Measurements from ENCODE around the gene SCNN1A.

The SCNN1A gene

DNA sequence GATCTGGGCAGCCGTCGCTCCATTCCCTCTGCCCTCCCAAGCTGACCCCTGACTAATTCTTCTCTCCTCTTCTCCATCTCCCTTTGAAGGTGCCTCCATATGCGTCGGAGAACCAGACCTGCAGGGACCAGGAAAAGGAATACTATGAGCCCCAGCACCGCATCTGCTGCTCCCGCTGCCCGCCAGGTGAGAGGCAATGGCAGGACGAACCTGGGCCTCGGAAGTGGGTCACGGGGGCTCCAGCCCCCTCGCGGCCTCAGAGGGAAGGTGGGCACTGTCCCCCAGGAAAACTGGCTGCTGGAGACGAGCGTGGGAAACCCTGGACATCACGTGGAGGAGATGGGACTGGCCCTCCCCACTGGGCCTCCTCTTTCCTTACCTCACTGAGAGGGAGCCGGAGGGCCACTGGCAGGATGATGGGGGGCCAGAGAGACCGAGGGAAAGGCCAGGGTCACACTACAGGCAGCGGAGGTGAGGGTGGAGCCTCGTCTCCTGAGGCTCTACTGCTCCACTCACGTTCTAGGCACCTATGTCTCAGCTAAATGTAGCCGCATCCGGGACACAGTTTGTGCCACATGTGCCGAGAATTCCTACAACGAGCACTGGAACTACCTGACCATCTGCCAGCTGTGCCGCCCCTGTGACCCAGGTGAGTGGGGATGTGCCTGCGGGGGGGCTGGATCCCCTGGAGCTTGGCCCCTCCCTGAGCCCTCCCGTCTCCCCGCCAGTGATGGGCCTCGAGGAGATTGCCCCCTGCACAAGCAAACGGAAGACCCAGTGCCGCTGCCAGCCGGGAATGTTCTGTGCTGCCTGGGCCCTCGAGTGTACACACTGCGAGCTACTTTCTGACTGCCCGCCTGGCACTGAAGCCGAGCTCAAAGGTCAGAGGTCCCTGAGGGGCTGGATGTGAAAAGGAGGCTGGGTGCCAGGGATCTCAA lies 9.4 kb upstream of the SCNN1A start:
- DNase-seq (ENCODE audit: low spot score), result no peak

DNA sequence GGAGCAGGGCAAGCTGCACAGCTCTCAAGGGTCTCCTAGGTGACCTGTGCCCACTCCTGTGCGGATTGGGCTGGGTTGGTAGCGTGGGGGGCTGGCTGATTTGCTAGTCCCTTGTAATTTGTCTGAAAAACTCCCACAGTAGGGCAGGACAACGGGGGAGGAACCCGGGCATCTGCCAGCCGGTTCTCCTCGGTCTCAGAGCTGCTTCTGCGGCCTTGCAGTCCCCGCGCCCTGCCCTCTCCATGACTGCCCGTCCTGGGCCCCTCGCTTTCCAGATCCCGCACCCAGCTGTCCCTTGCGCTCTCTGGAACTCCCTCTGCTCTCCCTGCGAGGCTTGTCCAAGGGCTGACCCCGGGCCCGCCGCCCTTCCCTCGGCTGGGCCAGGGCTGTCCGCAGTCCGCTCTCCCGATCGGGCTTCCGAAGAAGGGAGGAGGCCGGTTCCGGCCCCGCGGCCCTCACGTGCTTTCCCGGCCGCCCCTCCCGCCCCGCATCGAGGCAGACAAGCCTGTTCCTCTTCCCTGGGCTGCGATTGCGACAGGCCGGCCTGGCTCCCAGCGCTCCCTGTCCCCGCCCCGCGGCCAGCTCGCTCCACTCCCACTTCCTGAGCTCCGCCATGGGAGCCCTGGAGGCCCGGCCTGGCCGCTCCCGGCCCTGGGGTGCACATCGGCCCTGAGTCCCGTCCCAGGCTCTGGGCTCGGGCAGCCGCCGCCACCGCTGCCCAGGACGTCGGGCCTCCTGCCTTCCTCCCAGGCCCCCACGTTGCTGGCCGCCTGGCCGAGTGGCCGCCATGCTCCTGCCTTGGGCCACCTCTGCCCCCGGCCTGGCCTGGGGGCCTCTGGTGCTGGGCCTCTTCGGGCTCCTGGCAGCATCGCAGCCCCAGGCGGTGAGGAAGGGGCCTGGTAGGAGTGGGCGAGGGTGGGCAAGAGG lies 8.5 kb upstream of the SCNN1A start, which contains the start of gene LTBR:
TSS of gene LTBR (plus strand) at position 591 of the 927 bp plus-strand sequence. CDS start at position 788, 197 bp downstream.
- no peak for DNase-seq (ENCODE audit: low spot score)

DNA sequence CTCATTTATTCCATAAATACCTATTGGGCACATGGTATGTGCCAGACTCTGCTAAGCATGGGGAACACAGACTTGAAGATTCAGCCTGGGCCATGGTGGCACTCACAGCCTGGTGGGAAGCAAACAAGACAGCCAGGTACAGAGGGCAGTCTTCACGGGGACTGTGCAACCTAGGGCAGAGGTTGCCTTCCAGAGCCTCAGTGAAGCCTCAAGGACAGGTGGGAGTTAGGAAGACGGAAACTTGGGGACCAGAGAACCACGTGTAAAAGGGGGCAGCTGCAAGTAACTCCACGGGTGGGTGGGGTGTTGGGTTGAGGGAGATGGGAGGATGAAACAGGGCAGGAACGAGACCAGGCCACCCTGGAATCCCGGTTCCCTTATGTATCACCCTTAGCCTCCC lies 7.6 kb upstream of the SCNN1A start:
- no peak for DNase-seq (ENCODE audit: low spot score)

DNA sequence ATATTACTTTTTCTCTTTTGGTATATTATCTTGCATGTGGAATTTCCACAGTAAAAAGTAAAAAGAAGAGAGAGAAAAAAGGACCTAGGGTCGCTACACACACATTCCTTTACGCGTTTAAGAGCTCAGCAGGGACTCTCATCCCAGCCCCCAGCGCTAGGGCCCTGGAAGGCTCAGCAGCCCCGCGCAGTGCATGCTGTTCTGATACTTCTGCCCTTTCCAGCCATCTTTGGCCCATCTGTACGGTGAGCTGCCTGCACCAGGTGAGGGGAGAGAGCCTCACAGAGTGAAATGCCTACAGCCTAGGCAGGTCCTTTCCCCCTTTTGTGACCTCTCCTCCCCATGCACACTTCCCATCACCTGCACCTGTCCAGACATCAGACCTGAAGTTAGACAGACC lies 7.0 kb upstream of the SCNN1A start:
- DNase-seq (ENCODE audit: low spot score), result no peak

GRCh38 chr12:6380141-6381121 lies 5.1 kb upstream of the SCNN1A start:
- no peak for DNase-seq (ENCODE audit: low spot score)

DNA sequence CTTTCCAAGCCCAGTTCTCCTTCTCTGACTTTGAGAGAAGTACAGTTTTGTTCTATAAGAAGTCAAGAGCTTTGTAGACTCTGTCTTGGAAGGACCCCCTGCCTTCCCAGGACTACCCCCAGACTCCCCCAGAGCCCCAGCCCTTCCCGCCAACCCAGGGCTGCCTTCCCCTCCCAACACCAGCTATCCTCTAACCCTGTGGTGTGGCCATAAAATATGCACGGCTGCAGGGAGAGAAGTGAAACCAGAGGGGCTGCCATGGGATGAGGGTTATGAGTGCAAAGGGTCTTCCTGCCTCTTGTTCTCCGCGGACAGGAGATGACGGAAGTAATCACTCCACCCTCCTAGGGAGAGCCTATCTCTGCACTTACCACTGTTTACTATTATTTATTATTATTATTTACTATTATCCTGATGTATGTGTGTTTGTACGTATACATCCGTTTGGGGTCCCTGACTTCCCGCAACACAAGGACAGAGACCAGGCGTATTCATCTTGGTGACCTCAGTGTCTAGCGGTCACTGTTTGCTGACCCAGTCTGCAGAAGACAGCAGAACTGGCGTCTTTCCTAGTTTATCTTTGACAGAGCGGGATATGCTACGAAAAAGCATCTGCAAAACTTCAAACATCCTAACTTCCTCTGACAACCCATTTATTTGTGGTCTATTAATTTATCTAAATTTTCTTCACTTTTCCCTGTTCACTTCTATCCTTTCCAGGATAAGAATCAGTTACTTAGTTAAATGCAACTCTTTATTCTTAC lies 3.5 kb upstream of the SCNN1A start:
- DNase-seq (ENCODE audit: low spot score), result no peak

- no peak for DNase-seq (ENCODE audit: low spot score)
These were observed 2.3 kb upstream of the SCNN1A start for GRCh38 chr12:6377667-6377994.

DNA sequence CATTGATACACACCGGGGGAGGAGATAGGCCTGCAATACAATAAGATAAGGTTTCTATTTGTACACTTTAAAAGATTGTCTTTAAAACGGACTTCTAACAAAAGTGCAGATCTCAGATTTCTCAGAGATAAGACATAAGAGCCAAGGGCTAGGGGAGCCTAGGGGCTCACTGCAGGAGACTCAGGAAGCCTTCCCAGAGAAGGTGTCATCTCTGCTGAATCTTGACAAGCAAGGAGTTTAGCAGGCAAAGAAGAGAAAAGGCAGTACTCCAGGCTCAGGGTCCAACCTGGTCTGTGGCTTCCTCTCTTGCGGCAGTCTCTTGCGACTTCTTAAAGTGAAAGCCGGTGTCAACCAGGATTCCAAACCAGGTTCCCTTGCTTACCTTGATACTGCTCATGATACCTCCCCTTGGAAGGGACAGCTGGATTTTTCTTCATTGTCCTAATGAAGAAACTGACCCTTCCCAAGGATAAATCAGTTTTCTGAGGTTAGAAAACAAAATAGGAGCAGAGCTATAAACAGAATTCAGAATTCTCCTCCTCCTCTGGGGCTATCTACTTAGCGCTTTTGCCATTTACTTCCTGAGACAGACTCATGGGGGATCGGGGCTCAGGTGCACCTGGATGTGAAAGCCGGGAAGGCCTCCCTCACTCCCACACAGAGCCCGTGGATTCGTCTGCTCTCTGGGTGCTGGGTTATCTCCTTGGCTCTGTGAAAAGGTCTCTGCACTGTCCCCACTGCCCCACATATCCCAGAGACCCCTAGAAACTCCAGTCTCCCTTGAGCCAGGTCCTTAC lies 1.7 kb upstream of the SCNN1A start:
- no peak for DNase-seq (ENCODE audit: low spot score)

DNA sequence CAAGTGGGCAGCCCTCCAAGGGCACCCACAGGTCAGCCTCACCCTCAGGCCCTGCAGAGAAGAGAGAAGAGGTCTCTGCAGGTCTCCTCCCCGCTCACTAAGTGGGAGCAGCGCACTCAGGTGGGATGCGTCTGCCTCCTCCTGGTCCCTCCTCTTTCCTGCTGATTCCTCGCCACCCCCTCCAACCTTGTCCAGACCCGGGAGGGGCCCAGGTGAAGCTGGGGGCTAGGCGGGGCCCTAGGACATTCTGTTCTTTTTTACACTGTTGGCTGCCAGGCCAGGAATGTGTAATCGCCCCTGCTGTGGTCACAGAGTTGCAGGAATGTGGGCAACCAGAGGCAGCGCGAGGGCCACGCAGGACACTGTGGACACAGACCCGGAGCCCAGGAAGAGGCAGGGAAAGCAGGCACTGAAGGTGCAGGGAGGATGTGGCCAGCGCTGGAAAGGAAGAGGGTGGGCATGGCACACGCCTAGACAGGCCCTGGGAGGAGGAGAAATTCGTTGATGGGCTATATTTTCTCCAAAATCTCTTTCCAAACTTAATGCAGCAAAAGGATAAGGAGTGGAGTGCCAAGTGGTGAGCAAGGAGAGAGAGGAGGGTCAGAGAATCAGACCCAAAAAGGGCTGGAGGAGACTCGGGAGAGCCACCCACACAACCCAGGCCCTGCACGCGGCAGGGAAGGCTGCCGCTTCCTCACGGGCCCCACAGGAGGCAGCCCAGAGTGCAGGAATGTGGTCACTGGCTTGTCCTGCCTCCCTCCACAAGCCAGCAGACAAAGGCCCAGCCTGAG lies 911 bp upstream of the SCNN1A start:
- DNase-seq (ENCODE audit: low spot score), result no peak

DNA sequence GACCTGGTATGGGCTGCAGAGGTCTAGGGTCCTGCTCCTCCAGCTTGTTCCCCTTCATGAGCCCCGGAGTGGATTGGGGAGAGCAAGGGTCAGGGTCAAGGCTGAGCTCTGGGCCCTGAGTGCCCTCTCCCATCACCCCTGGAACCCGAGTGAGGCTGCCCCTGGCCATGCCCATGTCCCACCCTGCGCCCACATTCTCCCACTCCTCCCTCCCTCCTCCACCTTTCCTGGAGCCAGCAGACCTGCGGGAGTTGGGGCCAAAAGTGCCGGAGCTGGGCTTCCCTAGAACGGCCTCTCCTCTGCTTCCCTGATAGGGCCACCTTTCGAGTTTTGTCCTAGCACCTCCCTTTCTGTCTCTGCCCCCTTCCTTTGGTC lies 590 bp downstream of the SCNN1A start:
- DNase-seq (ENCODE audit: low spot score), result no peak

- DNase-seq (ENCODE audit: low spot score), result no peak
These were observed 1.2 kb downstream of the SCNN1A start for GRCh38 chr12:6374028-6374785.

DNA sequence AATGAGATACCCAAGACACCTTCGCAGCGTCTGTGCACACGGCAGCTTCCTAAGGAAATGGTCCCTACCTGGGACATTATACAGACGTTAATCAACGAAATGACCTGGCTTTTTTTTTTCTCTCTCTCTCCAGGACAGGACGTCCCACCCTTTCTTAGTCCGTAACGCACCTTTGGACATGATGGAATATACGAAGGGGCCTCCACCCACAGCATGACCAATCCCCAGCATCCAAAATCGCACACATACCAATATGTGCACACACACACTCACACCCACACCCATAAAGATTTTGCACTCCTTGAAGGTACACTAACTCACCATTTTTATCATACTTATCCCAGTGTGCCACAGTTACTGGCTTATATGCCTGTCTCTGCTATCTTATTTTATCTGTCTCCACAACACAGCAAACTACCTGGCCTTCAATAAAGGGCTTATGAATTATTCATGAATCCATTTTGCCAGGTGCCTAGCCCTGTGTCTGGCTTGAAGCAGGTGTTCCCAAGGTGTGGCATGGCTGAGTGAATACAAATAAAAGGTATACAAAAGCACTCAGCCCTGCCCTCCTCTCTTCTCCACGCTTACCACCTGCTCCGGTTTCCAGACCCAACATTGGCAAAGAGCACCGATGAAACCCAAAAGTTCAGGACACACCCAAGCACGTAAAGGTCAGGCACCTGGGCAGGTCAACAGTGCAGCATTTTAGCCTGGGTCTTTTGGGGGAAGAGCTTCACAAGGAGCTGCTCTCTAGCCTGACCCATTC lies 2.2 kb downstream of the SCNN1A start:
- no peak for DNase-seq (ENCODE audit: low spot score)

DNA sequence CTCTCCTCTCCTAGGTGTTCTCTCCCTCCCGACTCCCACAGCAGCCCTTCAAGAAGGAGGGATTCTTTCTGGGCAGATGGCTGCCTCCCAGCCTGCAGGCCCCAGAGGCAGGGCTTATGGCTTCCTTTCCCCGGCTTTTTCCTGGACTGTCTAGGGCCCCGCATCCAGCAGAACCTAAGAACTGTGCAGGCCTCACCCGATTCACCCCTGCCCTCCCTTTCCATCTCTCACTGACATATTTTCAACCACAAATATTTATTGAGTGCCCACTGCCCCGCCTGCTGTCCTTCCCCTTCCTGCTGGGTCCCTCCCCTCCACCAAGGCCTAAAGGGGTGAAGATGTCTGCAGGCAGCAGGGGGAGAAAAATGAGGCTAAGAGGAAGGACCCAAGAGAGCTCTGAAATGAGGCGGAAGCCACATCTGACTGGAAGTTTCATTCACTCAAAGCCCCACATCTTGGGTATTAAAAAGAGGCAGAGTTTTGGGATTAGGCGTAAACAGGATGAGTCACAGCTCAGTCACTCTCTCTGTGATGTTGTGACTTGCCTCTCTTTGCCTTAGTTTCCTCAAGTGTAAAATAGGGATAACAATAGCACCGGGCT lies 2.9 kb downstream of the SCNN1A start:
- no peak for DNase-seq (ENCODE audit: low spot score)

DNA sequence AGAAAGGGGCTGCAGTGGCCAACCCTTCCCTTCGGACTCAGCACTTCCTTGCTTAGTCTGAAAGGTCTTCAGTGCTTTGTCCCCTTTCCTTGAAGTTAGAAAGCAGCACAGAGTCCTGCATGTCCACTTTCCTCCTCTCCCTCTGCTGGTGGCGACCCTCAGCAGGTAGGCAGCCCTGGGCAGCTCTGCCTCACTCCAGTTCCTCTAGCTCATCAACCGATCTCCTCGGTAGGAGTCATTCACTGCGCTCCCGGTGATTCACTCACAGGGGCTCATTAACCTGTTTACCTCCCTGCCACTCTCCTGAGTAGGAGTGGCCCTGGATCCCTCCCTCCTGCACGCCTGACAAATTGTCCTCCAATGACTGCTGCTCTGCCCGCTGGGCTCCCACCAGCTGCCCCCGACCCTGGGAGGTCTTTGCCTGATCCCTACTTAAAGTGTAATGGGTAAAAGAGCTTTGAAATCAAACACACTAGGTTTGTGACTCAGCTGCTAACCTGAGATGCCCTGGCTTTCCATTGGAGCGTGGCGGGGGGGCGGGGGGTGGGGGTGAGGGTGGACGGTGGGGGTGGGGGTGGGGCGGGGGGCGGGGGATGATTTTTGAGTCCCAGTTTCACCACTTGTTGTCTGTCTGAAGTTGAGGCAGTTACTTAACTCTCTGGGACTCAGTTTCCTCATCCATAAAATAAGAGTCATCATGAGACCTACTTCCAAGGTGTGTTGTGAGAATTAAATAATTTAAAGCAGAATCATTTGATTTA lies 4.2 kb downstream of the SCNN1A start:
- DNase-seq (ENCODE audit: low spot score), result no peak

- no peak for DNase-seq (ENCODE audit: low spot score)
These were observed 4.8 kb downstream of the SCNN1A start for GRCh38 chr12:6370576-6370935.

DNA sequence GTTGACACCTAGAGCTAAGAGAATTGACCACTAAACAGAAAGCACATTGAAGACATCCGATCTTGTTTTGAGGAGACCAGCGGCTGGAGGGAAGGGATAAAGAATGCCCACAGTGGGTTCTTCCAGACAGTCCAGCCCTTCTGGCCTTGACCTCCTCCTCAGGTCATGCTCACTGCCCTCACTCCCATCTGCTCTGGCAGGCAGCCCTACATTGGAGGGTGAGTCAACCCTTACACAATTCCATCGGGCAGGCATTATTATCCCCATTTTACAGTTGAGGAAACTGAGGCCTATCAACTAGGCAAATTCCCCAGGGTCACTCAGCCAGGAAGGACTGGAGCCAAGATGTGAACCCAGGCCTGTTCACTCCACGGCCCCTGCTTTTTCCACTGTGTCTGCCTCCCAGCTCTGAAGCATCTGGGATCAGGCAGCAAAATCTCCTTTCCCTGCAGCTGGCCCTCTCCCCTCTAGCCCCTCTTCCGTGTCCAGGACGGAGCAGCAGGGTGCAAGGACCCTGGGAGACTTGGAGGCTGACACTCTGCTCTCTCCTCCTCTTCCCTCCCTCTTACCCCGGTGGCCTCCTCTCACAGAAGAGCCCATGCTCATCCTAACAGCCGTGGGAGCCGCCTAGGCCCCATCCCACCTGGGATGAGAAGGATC lies 5.3 kb downstream of the SCNN1A start:
- no peak for DNase-seq (ENCODE audit: low spot score)
